GM12865 (cell line): ENCODE results near the gene PGC.
A peak's percentile ranks its signal among the peaks of the same experiment; 100 is the strongest.

ENCODE experiments used
- DNase-seq: peaks from one replicate; pipeline ENCODE4 v3.0.0; 2010; ENCODE audit warnings: low read depth
- H3K4me3 ChIP-seq: 2 replicates; pipeline ENCODE4 v1.5.1; 2011; ENCODE audit warnings: mild to moderate bottlenecking, low read depth, low read length, control low read depth
- CTCF ChIP-seq: IDR thresholded peaks from 2 replicates; pipeline ENCODE4 v1.5.1; 2011; ENCODE audit warnings: low read length, control low read depth, low read depth, inconsistent platforms; ENCODE audit not compliant: insufficient read depth; ENCODE audit errors: missing control alignments

The PGC gene

GRCh38 chr6:41787219-41787917, 40.2 kb upstream of the PGC start, which contains the start of gene TOMM6:
Gene TOMM6 (plus strand): TSS chr6:41787694. CDS start chr6:41787698, 4 bp downstream.
- H3K4me3 ChIP-seq: peak within 1 kb of the TSS; percentile 97
- DNase-seq: peak; percentile 97
- TF ChIP-seq CTCF: peak; percentile 88

GRCh38 chr6:41786451-41787218, 39.4 kb upstream of the PGC start:
- peak; percentile 88 for DNase-seq
- H3K4me3 ChIP-seq: peak overlapping the region; percentile 74
- TF ChIP-seq CTCF: peak; percentile 84

- DNase-seq: no peak
- no peak for TF ChIP-seq CTCF
- peak overlapping the region; percentile 74 for H3K4me3 ChIP-seq
Observed at GRCh38 chr6:41785689-41786450, 38.7 kb upstream of the PGC start.

GRCh38 chr6:41785254-41785653, 38.1 kb upstream of the PGC start:
- no peak for DNase-seq
- H3K4me3 ChIP-seq: no peak overlapping the region
- TF ChIP-seq CTCF: no peak

- TF ChIP-seq CTCF: no peak
- no peak overlapping the region for H3K4me3 ChIP-seq
- no peak for DNase-seq
Observed at GRCh38 chr6:41784581-41785171, 37.5 kb upstream of the PGC start.

GRCh38 chr6:41783106-41783780, 36.0 kb upstream of the PGC start:
- TF ChIP-seq CTCF: no peak
- no peak for DNase-seq
- no peak overlapping the region for H3K4me3 ChIP-seq
